DMS114 treated with DMSO at 0.1 percent for 48 hours (cell line): ENCODE data around the gene COLQ.
"Not testable (repeated sequence)": the region's sequence is repeated elsewhere in the genome, so short reads cannot be mapped to it uniquely, and the experiment has no call there.

Source experiments
- DNase-seq: peaks from one replicate; lab custom pipeline; 2025; ENCODE audit not compliant: unreplicated experiment; lab: John Stamatoyannopoulos, UW

Gene COLQ

DNA sequence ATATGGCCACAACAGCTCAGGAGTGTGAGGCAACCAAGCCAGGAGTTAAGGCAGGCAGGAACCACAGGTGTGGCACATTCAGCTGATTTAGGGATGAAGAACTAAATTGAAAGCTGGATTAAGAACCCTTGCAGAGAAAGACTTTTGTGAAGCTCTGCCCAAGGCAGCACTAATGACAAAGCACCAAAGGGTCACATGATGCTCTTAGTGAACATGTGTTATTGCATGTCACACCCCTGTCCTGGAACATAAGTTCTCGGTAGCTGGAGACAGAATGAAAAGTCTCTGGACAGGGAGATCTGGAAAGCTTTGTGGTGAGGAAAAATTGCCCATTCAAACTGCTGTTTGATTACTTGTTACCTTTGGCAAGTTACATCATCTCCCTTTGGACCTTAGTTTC is 90.9 kb downstream of the COLQ start:
- no peak for DNase-seq

DNA sequence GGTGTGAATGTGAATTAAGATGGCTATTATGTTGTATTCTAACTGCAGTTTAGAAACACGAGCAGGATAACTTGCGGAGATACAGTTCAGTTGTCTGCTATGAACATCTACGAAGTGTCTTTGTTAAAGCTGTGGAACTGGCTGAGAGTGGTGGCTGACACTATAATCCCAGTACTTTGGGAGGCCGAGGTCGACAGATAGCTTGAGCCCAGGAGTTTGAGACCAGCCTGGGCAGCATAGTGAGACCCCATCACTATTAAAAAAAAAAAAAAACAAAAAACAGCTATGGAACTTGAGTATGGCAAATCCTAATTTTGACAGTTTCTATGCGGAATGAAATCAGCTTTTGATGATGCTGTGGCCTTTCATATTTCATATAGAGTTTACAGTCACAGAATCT is 92.4 kb downstream of the COLQ start:
- no peak for DNase-seq

DNA sequence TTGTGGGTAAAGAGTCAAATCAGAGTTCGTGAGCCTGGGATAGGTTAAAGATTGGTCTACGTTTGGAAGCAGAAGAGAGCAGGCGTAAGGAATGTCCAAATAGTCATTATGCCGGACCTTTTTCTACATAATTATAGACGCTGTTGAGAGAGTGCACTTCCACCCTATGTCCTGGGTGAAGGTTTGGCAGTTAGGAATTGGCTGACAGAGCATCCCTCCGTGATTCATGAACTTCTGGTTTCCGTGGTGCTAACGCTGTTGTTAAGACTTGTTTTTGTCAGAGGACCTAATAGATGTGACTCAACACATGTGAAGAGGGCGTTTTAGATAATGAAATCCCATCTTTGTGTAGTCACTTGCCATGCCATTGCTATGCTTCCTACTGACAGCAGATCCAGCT is 93.0 kb downstream of the COLQ start:
- no peak for DNase-seq

DNA sequence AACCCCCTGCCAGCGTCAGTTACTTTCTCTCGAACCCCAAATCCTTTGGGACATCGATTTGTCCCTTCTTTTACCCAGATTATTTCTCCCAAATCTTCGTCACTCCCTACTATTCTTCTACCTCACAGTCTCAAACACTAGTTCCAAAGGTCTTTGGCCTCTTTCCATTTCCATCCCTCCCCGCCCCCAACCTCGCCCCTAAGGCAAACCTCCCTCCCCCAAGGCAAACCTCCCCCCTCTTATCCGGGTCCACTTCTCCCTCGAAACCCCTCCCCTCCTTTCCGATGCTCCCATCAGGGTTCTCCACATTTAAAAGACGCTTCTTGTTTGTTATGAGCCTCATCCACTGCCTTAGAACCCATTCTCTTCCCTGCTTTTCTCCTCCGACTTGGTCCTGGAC is 93.5 kb downstream of the COLQ start:
- DNase-seq, result no peak

DNA sequence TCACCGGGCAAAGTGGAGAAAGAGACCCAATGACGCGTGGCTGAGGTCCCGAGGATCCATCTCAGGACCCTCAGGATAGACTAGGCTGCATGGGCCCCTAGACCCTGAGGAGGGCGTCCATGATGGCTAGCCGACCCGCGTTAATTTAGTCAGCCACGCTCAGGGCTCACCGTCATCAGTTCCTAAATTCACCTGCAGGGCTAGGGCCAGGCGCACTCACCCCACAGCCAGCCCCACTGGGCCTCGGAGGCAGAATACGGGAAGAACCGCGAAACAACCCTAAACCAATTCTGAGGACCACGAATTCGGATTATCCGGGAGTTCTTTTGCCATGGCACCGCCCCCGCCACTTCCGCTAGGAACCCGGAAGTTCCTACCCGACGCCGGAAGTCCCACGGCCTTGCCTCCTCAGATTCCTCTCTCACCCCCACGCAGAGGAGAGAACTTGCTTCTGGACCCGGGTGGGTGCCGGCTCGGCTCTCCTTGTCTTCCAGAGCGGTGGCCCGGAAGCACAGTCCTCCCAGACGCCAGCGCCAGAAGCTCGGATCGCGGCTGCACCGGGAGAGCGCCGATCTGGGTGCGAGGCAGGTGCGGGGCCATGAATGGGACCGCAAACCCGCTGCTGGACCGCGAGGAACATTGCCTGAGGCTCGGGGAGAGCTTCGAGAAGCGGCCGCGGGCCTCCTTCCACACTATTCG is 94.2 kb downstream of the COLQ start, which contains the start of the genes EAF1 and METTL6:
Gene EAF1 (plus strand): TSS at position 417 of the 699 bp plus-strand sequence. CDS start 182 bp downstream, at position 599.
Gene METTL6 (minus strand): TSS at position 363 of the 699 bp plus-strand sequence. CDS start 1,033 bp downstream, outside the sequence.
- peak; percentile 56 for DNase-seq

DNA sequence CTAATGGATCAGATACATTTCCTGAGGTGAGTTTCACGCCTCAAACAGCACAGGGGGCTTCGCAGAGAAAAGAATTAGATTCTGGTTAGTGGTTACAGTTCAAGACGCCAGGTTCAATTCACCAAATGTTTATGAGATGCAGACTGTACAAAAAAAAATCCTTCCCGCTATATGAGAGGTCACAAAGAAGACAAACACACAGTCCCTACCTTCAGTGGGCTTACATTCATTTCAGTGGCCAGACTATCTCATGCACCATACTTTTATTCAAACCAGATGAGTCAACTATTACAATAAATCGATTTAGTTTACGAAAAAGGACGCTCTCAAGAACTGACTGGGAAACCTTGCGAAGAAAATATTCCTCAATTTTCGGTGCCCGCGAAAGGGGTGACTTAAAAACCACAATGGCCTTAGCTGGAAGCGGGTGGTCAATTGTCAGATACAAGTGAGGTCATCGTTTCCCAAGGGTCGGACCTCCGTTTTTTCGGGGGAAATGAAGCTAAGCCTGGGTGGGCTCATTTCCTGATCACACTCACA is 94.9 kb downstream of the COLQ start:
- no peak for DNase-seq

DNA sequence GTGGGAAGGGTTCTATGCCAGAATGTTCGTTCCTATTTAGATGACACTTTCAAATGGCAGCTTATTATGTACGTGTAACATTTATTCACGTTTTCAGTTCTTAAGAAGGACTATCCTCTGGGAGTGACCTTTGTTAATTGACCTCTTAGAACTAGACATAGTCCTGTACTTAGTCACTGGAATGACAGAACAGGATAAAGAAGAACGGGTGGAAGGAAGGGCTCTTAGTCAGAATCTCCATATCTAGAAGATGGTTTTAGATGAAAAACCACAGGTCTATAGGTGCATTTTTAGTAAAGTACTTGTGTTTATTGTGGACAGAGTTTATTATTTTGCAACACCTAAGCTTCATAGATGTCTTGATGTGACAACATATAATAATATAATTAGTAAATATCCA is 100.6 kb downstream of the COLQ start:
- DNase-seq, result no peak

DNA sequence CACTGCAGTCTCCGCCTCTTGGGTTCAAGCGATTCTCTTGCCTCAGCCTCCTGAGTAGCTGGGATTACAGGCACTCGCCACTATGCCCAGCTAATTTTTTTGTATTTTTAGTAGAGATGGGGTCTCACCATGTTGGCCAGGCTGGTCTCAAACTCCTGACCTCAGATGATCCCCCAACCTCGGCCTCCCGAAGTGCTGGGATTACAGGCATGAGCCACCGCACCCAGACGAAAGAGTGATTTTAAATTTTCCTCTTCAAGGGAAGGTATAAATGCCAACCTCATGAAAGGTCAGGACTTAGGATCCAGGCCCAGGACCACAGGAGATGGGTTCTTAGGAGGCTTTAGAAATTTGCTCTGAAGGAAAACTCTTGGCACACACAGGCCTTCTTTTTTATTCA is 110.5 kb downstream of the COLQ start:
- DNase-seq, result not testable (repeated sequence)

DNA sequence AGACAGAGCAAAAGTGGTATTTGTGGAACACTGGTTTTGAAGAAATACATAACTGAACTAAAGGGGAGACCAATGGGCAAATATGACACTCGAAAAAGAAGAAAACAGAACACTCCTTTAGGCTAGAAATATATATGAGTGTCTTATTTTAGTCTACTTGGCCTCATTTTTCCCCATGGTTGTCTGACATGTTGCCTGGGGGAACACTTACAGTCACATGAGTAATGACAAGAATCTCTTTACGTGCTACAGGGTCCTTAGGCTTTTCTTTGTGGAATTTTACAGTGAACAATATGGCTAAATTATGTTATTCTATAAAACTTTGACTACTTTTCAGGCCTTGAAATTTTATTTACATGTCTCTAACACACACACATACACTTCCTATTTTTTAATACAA is 111.7 kb downstream of the COLQ start:
- no peak for DNase-seq

DNA sequence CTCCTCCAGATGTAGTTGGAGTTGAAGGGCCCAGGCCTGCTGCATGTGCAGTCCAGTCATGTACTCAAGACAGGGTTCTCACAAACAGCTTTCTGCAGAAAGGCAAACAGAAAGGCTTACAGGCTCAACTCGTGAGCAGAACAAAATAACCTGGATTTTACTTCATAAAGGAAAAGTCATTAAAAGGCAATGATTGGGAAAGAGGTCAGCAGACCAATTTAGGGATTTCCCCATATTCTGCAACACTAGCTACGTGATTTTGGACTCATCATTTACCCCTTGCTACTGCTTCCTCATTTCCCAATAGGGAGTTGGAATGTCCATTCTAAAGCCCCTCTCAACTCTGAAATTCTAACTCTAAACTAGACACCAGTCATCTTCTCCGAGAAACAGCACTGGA is 112.3 kb downstream of the COLQ start:
- DNase-seq, result no peak

DNA sequence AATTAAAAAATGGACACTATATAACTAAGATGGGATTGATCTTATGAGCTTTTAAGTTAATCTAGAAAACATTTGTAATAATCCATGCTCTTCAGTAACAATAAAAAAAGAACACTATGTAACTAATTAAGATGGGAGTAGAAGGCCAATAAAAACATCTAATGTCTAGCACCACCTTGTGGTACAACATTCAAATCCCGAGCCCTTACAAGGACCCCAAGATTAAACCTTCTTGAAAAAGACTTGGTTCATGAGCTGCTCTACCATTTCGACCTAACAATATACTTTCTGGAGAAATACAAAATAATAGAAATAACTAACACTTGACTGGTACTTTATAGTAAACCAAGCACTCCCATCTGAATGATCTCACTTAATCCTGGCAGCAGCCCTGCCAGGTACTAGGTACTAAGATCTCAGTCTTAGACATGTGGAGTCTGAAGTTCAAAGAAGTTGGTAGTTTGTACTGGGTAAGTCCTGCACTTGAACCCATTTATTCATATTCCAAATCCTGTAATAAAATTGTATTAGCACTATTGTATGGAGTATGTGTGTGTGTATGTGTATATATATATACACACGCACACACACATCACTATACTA is 116.0 kb downstream of the COLQ start:
- peak; percentile 53 for DNase-seq

DNA sequence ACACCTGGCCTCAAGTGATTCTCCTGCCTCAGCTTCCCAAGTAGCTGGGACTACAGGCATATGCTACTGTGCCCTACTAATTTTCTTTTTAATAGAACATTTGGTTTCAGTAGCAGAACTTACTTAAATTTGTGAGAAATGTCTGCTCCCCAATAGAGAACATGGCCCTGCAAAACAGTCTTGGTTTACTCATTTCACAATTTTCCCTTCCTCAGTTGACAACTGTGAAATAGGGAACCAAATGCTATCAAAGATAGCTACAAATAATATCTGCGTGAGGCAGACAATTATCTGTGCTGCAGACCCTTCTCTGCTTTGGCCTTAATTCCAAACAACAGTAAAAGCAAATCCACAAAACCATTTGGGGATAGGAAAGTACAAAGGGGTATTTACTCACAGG is 116.7 kb downstream of the COLQ start:
- no peak for DNase-seq

DNA sequence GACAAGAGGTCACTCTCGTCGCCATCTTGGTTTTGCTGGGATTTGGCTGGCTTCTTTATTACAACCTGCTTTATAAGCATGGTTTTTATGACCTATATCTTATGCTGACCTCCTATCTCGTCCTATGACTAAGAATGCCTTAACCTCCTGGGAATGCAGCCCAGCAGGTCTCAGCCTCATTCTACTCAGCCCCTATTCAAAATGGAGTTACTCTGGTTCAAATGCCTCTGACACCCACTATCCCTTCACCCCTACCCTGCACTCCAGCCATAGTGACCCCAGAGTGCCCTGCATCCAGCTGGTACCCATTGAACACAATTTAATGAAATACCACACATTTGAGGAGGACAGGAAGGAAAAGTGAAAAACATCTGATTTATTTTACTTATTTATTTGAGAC is 117.5 kb downstream of the COLQ start:
- no peak for DNase-seq

DNA sequence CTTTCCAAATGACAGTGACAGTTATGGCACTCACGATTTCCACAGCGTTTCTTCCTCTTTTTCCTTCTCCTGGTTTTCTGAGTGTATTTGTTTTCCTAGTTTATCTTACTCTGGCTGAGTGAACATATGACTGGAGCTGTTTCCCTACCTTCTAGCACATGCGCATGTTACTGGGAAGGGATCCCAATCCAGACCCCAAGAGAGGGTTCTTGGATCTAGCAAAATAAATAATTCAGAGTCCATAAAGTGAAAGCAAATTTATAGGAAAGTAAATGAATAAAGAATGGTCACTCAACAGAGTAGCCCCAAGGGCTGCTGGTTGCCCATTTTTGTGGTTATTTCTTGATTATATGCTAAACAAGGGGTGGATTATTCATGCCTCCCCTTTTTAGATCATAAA is 118.0 kb downstream of the COLQ start:
- no peak for DNase-seq

DNA sequence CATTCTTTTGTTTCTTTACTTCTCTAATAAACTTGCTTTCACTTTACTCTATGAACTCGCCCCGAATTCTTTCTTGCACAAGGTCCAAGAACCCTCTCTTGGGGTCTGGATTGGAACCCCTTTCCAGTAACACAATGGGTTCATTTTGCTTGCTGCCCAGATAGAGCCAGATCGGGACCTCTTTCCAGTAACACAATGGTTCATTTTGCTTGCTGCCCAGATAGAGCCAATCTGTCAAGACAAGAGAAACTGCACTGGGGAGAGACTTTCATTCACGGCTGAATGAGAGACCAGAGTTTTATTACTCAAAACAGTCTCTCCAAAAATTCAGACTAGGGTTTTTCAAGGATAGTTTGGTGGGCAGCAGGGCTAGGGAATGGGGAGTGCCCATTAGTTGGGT is 119.6 kb downstream of the COLQ start:
- DNase-seq, result no peak
